ENCODE results near the gene RPS17.
"Not testable (repeated sequence)": the region's sequence is repeated elsewhere in the genome, so short reads cannot be mapped to it uniquely, and the experiment has no call there.

RPS17 gene

DNA sequence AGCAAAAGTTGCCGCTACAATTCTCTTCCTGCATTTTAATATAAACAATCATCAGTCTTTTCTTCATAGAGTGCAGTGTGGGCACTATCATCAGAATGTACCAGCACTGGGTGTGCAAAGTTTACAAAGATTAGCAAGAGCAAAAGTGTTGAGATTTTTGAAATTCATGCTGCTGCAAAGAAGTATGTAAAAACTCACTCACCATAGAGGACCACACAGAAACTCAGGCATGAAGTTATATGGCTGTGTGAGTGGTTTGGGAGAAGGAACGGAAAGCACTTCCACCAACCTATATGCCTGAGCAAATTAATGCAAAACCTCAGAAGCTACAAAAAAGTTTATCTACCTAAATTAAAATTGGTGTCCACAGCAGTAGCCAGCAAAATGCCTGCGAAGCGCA, 32.6 kb downstream of the RPS17 start:
- not testable (repeated sequence) for DNase-seq (ENCODE audit: low read depth in 3 of 3)

DNA sequence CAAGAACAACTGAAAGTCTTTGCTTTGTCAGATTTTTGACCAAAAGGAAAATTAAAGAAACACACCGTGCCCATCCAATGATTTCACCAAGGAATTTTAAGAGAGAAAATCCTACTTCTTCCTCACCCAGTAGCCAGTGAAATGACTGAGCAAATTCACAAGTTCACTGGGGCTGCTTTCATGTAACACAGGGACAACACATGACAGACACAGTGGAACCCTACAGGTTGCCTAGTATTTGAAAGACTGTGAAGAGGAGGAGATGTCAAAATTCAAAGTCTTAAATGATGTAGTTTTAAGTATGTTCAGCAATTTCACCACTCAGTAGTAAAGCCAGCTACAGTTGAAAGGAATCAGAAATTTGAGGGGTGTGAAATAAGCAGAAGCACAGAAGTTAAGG, 33.2 kb downstream of the RPS17 start:
- DNase-seq (ENCODE audit: low read depth in 3 of 3): not testable (repeated sequence)

DNA sequence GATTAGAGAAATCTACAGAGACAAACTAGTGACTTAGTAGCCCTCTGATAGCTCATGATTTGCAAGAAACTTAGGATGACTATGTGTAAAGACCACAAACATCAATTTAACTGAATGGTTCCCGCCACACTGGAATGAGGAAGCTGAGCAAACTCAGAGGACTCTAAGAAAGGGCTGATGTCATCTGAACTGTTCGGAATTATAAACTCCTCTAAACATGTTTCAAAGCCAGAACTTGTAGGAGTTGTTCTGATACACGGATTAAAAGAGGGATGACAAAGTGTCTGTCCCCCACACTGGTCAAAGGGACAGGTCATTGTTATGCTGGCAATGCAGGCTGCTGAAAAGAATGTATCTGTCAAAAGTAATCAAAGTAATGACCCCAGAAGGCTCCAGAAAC, 34.4 kb downstream of the RPS17 start:
- DNase-seq (ENCODE audit: low read depth in 3 of 3): not testable (repeated sequence)

DNA sequence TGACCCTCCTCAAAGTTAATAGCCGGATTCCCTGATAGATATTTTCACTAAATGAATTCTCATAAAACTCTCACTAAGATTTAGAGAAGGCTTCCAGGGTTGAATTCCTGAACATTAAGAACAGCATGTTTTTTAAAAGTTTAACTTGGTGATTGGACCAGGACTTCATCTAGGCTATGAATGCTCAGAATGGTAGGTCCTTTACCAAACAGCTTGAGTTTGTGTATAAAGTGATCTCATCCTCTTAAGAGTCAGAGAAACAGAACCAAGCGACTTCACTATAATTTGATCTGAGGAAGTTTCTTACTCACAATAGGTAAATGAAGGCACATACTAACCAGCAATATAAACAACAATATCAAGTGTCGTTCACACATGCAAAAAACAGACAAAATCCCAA, 36.2 kb downstream of the RPS17 start:
- not testable (repeated sequence) for DNase-seq (ENCODE audit: low read depth in 3 of 3)

DNA sequence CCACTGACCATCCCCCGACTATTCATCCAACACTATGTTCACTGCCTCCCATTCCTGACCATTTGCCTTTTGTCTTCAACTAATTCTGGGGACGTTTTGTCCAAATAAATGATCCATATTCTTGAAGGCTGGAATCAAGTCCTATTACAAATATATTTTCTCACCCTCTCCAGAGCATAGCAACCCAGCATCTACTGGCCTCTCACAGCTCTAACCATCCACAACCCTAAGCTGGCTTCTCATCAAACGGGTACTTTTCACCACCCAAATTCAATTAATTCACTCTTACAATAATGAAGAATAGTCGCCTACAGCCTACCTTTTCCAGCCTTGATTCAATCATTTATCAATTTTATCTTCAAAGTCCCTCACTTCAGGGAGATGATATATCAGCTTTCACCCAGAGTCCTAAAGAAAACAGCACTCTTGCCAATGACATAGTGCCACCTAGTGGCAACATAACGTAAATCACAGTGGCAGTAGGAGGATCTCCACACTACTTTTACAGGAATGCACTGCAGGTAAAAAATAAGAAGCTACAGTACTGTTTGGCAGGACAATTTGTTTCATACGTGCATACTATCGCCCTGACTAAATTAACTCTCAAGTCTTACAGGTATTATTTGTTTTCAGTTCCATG, 37.4 kb downstream of the RPS17 start:
- DNase-seq (ENCODE audit: low read depth in 3 of 3): not testable (repeated sequence)

DNA sequence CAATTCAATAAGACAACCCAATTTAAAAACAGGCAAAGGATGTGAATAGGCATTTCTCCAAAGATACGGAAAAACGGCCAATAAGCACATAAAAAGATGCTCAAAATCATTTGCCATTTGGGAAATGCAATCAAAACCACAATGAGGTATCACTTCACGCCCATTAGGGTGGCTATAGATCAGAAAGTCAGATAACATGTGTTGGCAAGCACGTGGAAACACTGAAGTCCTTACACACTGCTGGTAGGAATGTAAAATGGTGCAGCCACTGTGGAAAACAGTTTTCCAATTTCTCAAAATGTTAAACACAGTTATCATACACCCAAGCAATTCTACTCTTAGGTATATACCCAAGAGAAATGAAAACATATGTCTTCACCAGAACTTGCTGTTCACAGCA, 39.5 kb downstream of the RPS17 start:
- not testable (repeated sequence) for DNase-seq (ENCODE audit: low read depth in 3 of 3)

DNA sequence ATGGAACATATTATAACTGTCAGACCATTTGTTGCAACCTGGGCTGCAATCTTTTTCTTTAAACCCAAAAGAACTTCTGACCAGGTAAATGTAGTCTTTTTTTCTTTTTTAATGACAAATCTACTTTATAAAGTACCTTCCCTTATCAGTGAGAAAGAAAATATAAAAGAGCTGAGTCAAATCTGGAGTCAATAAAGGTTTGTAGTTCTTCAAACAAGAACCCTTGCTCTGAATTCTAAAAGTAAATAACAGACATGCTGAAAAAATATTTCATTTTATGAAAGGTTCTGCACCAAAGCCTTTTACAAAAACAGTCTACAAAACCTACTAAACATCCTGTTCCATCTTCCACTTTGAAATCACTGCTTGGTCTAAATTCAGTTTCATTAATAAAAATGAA, 42.3 kb downstream of the RPS17 start:
- DNase-seq (ENCODE audit: low read depth in 3 of 3): not testable (repeated sequence)

DNA sequence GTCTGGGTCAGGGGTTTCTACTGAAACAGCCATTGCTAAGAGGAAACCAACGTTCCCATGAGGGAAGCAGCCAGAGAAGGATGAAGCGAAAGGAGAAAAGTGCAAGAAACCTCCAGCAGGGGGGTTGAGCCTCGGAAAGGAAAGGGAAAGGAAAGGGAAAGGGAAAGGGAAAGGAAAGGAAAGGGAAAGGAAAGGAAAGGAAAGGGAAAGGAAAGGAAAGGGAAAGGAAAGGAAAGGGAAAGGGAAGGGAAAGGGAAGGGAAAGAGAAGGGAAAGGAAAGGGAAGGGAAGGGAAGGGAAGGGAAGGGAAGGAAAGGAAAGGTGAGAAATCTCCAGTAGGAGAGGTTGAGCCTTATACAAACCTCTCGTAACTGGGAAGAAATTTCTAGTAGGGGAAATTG, 52.0 kb downstream of the RPS17 start:
- DNase-seq (ENCODE audit: low read depth in 3 of 3): not testable (repeated sequence)

DNA sequence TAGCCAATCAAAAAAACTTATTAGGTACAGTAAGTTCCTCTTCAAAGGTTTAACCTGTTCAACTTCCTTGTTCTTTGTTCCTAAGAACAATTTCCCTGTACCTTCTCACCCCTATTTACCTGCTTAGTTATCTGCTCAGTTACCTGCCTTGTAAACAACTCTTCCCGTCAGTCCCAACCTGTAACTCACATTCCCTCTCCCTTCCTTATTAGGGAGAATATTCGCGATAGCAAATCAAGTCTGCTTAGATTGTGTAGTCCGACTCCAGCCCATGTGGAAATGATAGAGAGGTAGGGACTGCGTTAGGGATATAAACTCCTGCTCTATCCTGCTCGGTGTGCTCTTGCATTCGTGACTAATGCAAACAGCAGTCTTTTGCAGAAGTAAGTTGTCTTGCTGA, 53.2 kb downstream of the RPS17 start:
- DNase-seq (ENCODE audit: low read depth in 3 of 3): not testable (repeated sequence)
